ENCODE results near the gene PSMB10.
"Not testable (repeated sequence)": the region's sequence is repeated elsewhere in the genome, so short reads cannot be mapped to it uniquely, and the experiment has no call there.

The PSMB10 gene

GRCh38 chr16:67941469-67942199 is 5.0 kb upstream of the PSMB10 start:
- Histone ChIP-seq H3K4me1 (ENCODE audit: control insufficient read depth, insufficient read depth, low read length) (peaks cover 50% of the 10 kb centered on the region), H3K9ac (ENCODE audit: low read length in 2 of 2) (no peak overlapping the region), H3K27ac (ENCODE audit: low read length) (peak overlapping the region; percentile 88), H3K9me3 (ENCODE audit: control insufficient read depth in 2 of 2, low read length in 2 of 2) (no peaks in the 10 kb centered on the region), H3K4me3 (ENCODE audit: low read length in 2 of 2) (no peak overlapping the region), H3K27me3 (ENCODE audit: control insufficient read depth in 1 of 2, insufficient read depth in 2 of 2, low read length in 2 of 2) (no peaks in the 10 kb centered on the region), H3K36me3 (ENCODE audit: control insufficient read depth in 2 of 2, insufficient read depth in 2 of 2, low read length in 2 of 2) (peaks cover 40 to 41% of the 10 kb centered on the region in 2 donors)

GRCh38 chr16:67940446-67941089 is 3.9 kb upstream of the PSMB10 start:
- Histone ChIP-seq H3K4me3 (ENCODE audit: low read length in 2 of 2) (no peak overlapping the region), H3K27me3 (ENCODE audit: control insufficient read depth in 1 of 2, insufficient read depth in 2 of 2, low read length in 2 of 2) (no peaks in the 10 kb centered on the region), H3K9me3 (ENCODE audit: control insufficient read depth in 2 of 2, low read length in 2 of 2) (no peaks in the 10 kb centered on the region), H3K36me3 (ENCODE audit: control insufficient read depth in 2 of 2, insufficient read depth in 2 of 2, low read length in 2 of 2) (peaks cover 30 to 31% of the 10 kb centered on the region in 2 donors), H3K4me1 (ENCODE audit: control insufficient read depth, insufficient read depth, low read length) (peaks cover 48% of the 10 kb centered on the region), H3K27ac (ENCODE audit: low read length) (no peak overlapping the region), H3K9ac (ENCODE audit: low read length in 2 of 2) (no peak overlapping the region)

- H3K4me1 ChIP-seq (ENCODE audit: control insufficient read depth, insufficient read depth, low read length) = peaks cover 49% of the 10 kb centered on the region
- no peak overlapping the region for H3K9ac ChIP-seq (ENCODE audit: low read length in 2 of 2)
- H3K27me3 ChIP-seq (ENCODE audit: control insufficient read depth in 1 of 2, insufficient read depth in 2 of 2, low read length in 2 of 2) = no peaks in the 10 kb centered on the region
- H3K36me3 ChIP-seq (ENCODE audit: control insufficient read depth in 2 of 2, insufficient read depth in 2 of 2, low read length in 2 of 2) = peaks cover 22 to 24% of the 10 kb centered on the region in 2 donors
- no peak overlapping the region for H3K4me3 ChIP-seq (ENCODE audit: low read length in 2 of 2)
- H3K9me3 ChIP-seq (ENCODE audit: control insufficient read depth in 2 of 2, low read length in 2 of 2) = no peaks in the 10 kb centered on the region
- H3K27ac ChIP-seq (ENCODE audit: low read length) = peak overlapping the region; percentile 18
Measured at GRCh38 chr16:67939507-67940445, 3.1 kb upstream of the PSMB10 start.

GRCh38 chr16:67937713-67938112 is 1.1 kb upstream of the PSMB10 start:
- Histone ChIP-seq H3K4me1 (ENCODE audit: control insufficient read depth, insufficient read depth, low read length) (peaks cover 38% of the 10 kb centered on the region), H3K36me3 (ENCODE audit: control insufficient read depth in 2 of 2, insufficient read depth in 2 of 2, low read length in 2 of 2) (peaks cover 14 to 20% of the 10 kb centered on the region in 2 donors)
- H3K27me3 ChIP-seq (ENCODE audit: control insufficient read depth in 1 of 2, insufficient read depth in 2 of 2, low read length in 2 of 2); H3K9me3 ChIP-seq (ENCODE audit: control insufficient read depth in 2 of 2, low read length in 2 of 2); H3K27ac ChIP-seq (ENCODE audit: low read length); H3K4me3 ChIP-seq (ENCODE audit: low read length in 2 of 2); H3K9ac ChIP-seq (ENCODE audit: low read length in 2 of 2): not testable (repeated sequence)

- peaks cover 8 to 14% of the 10 kb centered on the region in 2 donors for H3K36me3 ChIP-seq (ENCODE audit: control insufficient read depth in 2 of 2, insufficient read depth in 2 of 2, low read length in 2 of 2)
- H3K27ac ChIP-seq (ENCODE audit: low read length) = peak overlapping the region; percentile 76
- peak overlapping the region; percentile 84 for H3K9ac ChIP-seq (ENCODE audit: low read length in 2 of 2)
- H3K27me3 ChIP-seq (ENCODE audit: control insufficient read depth in 1 of 2, insufficient read depth in 2 of 2, low read length in 2 of 2) = no peaks in the 10 kb centered on the region
- peak overlapping the region; percentile 98 for H3K4me3 ChIP-seq (ENCODE audit: low read length in 2 of 2)
- peaks cover 32% of the 10 kb centered on the region for H3K4me1 ChIP-seq (ENCODE audit: control insufficient read depth, insufficient read depth, low read length)
- H3K9me3 ChIP-seq (ENCODE audit: control insufficient read depth in 2 of 2, low read length in 2 of 2) = no peaks in the 10 kb centered on the region
Measured at GRCh38 chr16:67936880-67937605, 393 bp upstream of the PSMB10 start.

GRCh38 chr16:67935402-67936123 is 1.1 kb downstream of the PSMB10 start:
- Histone ChIP-seq H3K4me3 (ENCODE audit: low read length in 2 of 2) (peak overlapping the region; percentile 98), H3K27me3 (ENCODE audit: control insufficient read depth in 1 of 2, insufficient read depth in 2 of 2, low read length in 2 of 2) (no peaks in the 10 kb centered on the region), H3K27ac (ENCODE audit: low read length) (peak overlapping the region; percentile 76), H3K9ac (ENCODE audit: low read length in 2 of 2) (peak overlapping the region; percentile 84), H3K4me1 (ENCODE audit: control insufficient read depth, insufficient read depth, low read length) (peaks cover 29% of the 10 kb centered on the region), H3K36me3 (ENCODE audit: control insufficient read depth in 2 of 2, insufficient read depth in 2 of 2, low read length in 2 of 2) (peaks cover 7 to 13% of the 10 kb centered on the region in 2 donors), H3K9me3 (ENCODE audit: control insufficient read depth in 2 of 2, low read length in 2 of 2) (no peaks in the 10 kb centered on the region)

GRCh38 chr16:67935101-67935401 is 1.6 kb downstream of the PSMB10 start:
- Histone ChIP-seq H3K9ac (ENCODE audit: low read length in 2 of 2) (peak overlapping the region; percentile 75 to 84), H3K27ac (ENCODE audit: low read length) (peak overlapping the region; percentile 76), H3K4me1 (ENCODE audit: control insufficient read depth, insufficient read depth, low read length) (peaks cover 26% of the 10 kb centered on the region), H3K27me3 (ENCODE audit: control insufficient read depth in 1 of 2, insufficient read depth in 2 of 2, low read length in 2 of 2) (no peaks in the 10 kb centered on the region), H3K4me3 (ENCODE audit: low read length in 2 of 2) (peak overlapping the region; percentile 98), H3K9me3 (ENCODE audit: control insufficient read depth in 2 of 2, low read length in 2 of 2) (no peaks in the 10 kb centered on the region), H3K36me3 (ENCODE audit: control insufficient read depth in 2 of 2, insufficient read depth in 2 of 2, low read length in 2 of 2) (peaks cover 6 to 13% of the 10 kb centered on the region in 2 donors)

GRCh38 chr16:67934306-67935100 is 2.1 kb downstream of the PSMB10 start:
- Histone ChIP-seq H3K27me3 (ENCODE audit: control insufficient read depth in 1 of 2, insufficient read depth in 2 of 2, low read length in 2 of 2) (no peaks in the 10 kb centered on the region), H3K9ac (ENCODE audit: low read length in 2 of 2) (peak overlapping the region; percentile 75 to 84), H3K36me3 (ENCODE audit: control insufficient read depth in 2 of 2, insufficient read depth in 2 of 2, low read length in 2 of 2) (peaks cover 6 to 11% of the 10 kb centered on the region in 2 donors), H3K4me1 (ENCODE audit: control insufficient read depth, insufficient read depth, low read length) (peaks cover 23% of the 10 kb centered on the region), H3K9me3 (ENCODE audit: control insufficient read depth in 2 of 2, low read length in 2 of 2) (no peaks in the 10 kb centered on the region), H3K27ac (ENCODE audit: low read length) (peak overlapping the region; percentile 76), H3K4me3 (ENCODE audit: low read length in 2 of 2) (peak overlapping the region; percentile 98)

- Histone ChIP-seq H3K36me3 (ENCODE audit: control insufficient read depth in 2 of 2, insufficient read depth in 2 of 2, low read length in 2 of 2) (peaks cover 7 to 11% of the 10 kb centered on the region in 2 donors), H3K27ac (ENCODE audit: low read length) (no peak overlapping the region), H3K4me1 (ENCODE audit: control insufficient read depth, insufficient read depth, low read length) (peaks cover 23% of the 10 kb centered on the region), H3K9me3 (ENCODE audit: control insufficient read depth in 2 of 2, low read length in 2 of 2) (no peaks in the 10 kb centered on the region), H3K27me3 (ENCODE audit: control insufficient read depth in 1 of 2, insufficient read depth in 2 of 2, low read length in 2 of 2) (no peaks in the 10 kb centered on the region), H3K4me3 (ENCODE audit: low read length in 2 of 2) (no peak overlapping the region), H3K9ac (ENCODE audit: low read length in 2 of 2) (no peak overlapping the region)
Measured at GRCh38 chr16:67933805-67934204, 2.8 kb downstream of the PSMB10 start.

All from stomach smooth muscle (tissue), 2 donors.